Common myeloid progenitor, CD34-positive (primary cell): Measurements from ENCODE around the gene TOP2B.

ENCODE experiments used
- CTCF ChIA-PET: fragments of 350-600 bp; sonication (Branson Sonifier 250); formaldehyde crosslinking; loops from one replicate; lab custom pipeline; 2021; ENCODE audit warnings: antibody characterized with exemption; lab: Charles Lee
- POLR2A ChIA-PET: fragments of 350-600 bp; sonication (Branson Sonifier 250); formaldehyde crosslinking; loops from one replicate; lab custom pipeline; 2021; ENCODE audit warnings: antibody characterized with exemption; lab: Charles Lee
- DNase-seq, 3 donors: peaks; one replicate each; pipeline versions ENCODE4 v3.0.0 to v3.0.0-alpha.2; 2013
- H3K27ac ChIP-seq, 2 experiments: 1 replicate in 1 of 2; 2 replicates in 1 of 2; pipeline ENCODE4 v1.7.0; 2013; ENCODE audit warnings: inconsistent platforms in 2 of 2, low read length in 2 of 2, mild to moderate bottlenecking in 2 of 2, low read depth in 1 of 2, moderate library complexity in 1 of 2; ENCODE audit not compliant: severe bottlenecking in 2 of 2, insufficient read depth in 1 of 2, poor library complexity in 1 of 2
- H3K27me3 ChIP-seq, 5 experiments: replicated peaks in 2 of 5; 1 replicate in 3 of 5; 2 replicates in 2 of 5; pipeline versions ENCODE4 v1.6.1 to v1.7.0; 2013; ENCODE audit warnings: low read length in 4 of 5, mild to moderate bottlenecking in 2 of 5, moderate library complexity in 2 of 5, inconsistent platforms in 1 of 5; ENCODE audit not compliant: insufficient read depth in 5 of 5, control insufficient read depth in 4 of 5
- H3K36me3 ChIP-seq, 4 experiments: 1 replicate in 2 of 4; 2 replicates in 2 of 4; pipeline versions ENCODE4 v1.6.1 to v1.7.0; 2013; ENCODE audit warnings: low read length in 3 of 4, control low read depth in 1 of 4, mild to moderate bottlenecking in 1 of 4; ENCODE audit not compliant: control insufficient read depth in 4 of 4, insufficient read depth in 4 of 4
- H3K4me1 ChIP-seq, 4 experiments: 1 replicate in 3 of 4; 2 replicates in 1 of 4; pipeline versions ENCODE4 v1.6.1 to v1.7.1; 2013; ENCODE audit warnings: low read length in 3 of 4, mild to moderate bottlenecking in 3 of 4, control low read depth in 1 of 4, inconsistent platforms in 1 of 4, moderate library complexity in 1 of 4; ENCODE audit not compliant: control insufficient read depth in 4 of 4, insufficient read depth in 4 of 4; ENCODE audit errors: control extremely low read depth in 1 of 4
- H3K4me3 ChIP-seq, 7 experiments: 1 replicate in 4 of 7; 2 replicates in 3 of 7; pipeline versions ENCODE4 v1.5.1 to v1.7.0; 2013; ENCODE audit warnings: mild to moderate bottlenecking in 7 of 7, low read length in 6 of 7, moderate library complexity in 6 of 7, inconsistent platforms in 2 of 7, low read depth in 2 of 7, control low read depth in 1 of 7; ENCODE audit not compliant: insufficient read depth in 4 of 7, control insufficient read depth in 1 of 7; ENCODE audit errors: extremely low read depth in 1 of 7
- H3K9me3 ChIP-seq, 5 experiments: 1 replicate in 4 of 5; 2 replicates in 1 of 5; pipeline versions ENCODE4 v1.6.1 to v1.7.1; 2013; ENCODE audit warnings: low read length in 4 of 5, mild to moderate bottlenecking in 2 of 5, inconsistent platforms in 1 of 5, low read depth in 1 of 5, moderate library complexity in 1 of 5; ENCODE audit not compliant: control insufficient read depth in 4 of 5, insufficient read depth in 2 of 5; ENCODE audit errors: control extremely low read depth in 1 of 5
- WGBS: methylation state at CpG from one replicate; pipeline ENCODE4 v1.1.5; 2013; ENCODE audit not compliant: insufficient coverage; 5-methylcytosine and 5-hydroxymethylcytosine counted together

TOP2B gene

GRCh38 chr3:25555695-25556437 is 108.8 kb downstream of the TOP2B start:
- Histone ChIP-seq H3K36me3 (no peaks in the 10 kb centered on the region), H3K4me1 (peaks cover 0 to 7% (median 0%) of the 10 kb centered on the region in 4 experiments), H3K9me3 (no peaks in the 10 kb centered on the region), H3K27me3 (no peaks in the 10 kb centered on the region), H3K27ac (no peak overlapping the region), H3K4me3 (no peak overlapping the region)
- no peak for DNase-seq
- WGBS: no CpG with 5 or more reads among the region's 2 CpGs
- ChIA-PET CTCF (no interaction called here), POLR2A (no interaction called here)

- Histone ChIP-seq H3K36me3 (no peaks in the 10 kb centered on the region), H3K4me3 (no peak overlapping the region), H3K27ac (no peak overlapping the region), H3K9me3 (no peaks in the 10 kb centered on the region), H3K4me1 (peaks cover 0 to 7% (median 0%) of the 10 kb centered on the region in 4 experiments), H3K27me3 (no peaks in the 10 kb centered on the region)
- WGBS: 100% methylated on average over 6 of the region's 7 CpGs
- DNase-seq: no peak
- ChIA-PET CTCF (no interaction called here), POLR2A (no interaction called here)
These were observed 110.3 kb downstream of the TOP2B start for GRCh38 chr3:25554376-25554775.

GRCh38 chr3:25552251-25552650 is 112.5 kb downstream of the TOP2B start:
- Histone ChIP-seq H3K36me3 (no peaks in the 10 kb centered on the region), H3K27ac (no peak overlapping the region), H3K4me3 (no peak overlapping the region), H3K27me3 (no peaks in the 10 kb centered on the region), H3K4me1 (peaks cover 0 to 7% (median 0%) of the 10 kb centered on the region in 4 experiments), H3K9me3 (no peaks in the 10 kb centered on the region)
- 100% methylated on average over 2 of the region's 3 CpGs for WGBS
- CTCF ChIA-PET: no interaction called here
- DNase-seq: no peak
- POLR2A ChIA-PET: interaction anchor here (0.6 kb wide), 1 partner anchor 81 kb away, joined by 3 read pairs; no protein-coding TSS in a partner anchor

- WGBS: 71% methylated on average over 2 of the region's 2 CpGs
- Histone ChIP-seq H3K27ac (no peak overlapping the region), H3K4me3 (no peak overlapping the region), H3K27me3 (no peaks in the 10 kb centered on the region), H3K9me3 (no peaks in the 10 kb centered on the region), H3K36me3 (no peaks in the 10 kb centered on the region), H3K4me1 (peaks cover 0 to 7% (median 0%) of the 10 kb centered on the region in 4 experiments)
- POLR2A ChIA-PET: no interaction called here
- CTCF ChIA-PET: no interaction called here
- DNase-seq: no peak
These were observed 115.9 kb downstream of the TOP2B start for GRCh38 chr3:25548836-25549235.

GRCh38 chr3:25547943-25548674 is 116.6 kb downstream of the TOP2B start:
- H3K4me3 ChIP-seq: no peak overlapping the region
- H3K36me3 ChIP-seq: no peaks in the 10 kb centered on the region
- H3K27ac ChIP-seq: no peak overlapping the region
- ChIA-PET POLR2A (interaction anchor here (0.7 kb wide), 1 partner anchor 826 kb away, joined by 3 read pairs; no protein-coding TSS in a partner anchor), CTCF (no interaction called here)
- no peak for DNase-seq
- no peaks in the 10 kb centered on the region for H3K9me3 ChIP-seq
- peaks cover 0 to 7% (median 0%) of the 10 kb centered on the region in 4 experiments for H3K4me1 ChIP-seq
- WGBS: no CpG with 5 or more reads among the region's 1 CpG
- no peaks in the 10 kb centered on the region for H3K27me3 ChIP-seq
